ENCODE results near the gene LHFPL3. TPM values are rescaled to one million over a fixed set of nuclear protein-coding genes. Genes with fewer than 3 reads are reported as not detected.

Gene LHFPL3
- total and polyA plus RNA-seq, 2 donors (not counting 1 experiment from before 2014, with no cell fraction given), result not detected

GRCh38 chr7:104857458-104858425 is 529.3 kb downstream of the LHFPL3 start:
- peaks cover 16% of the 10 kb centered on the region for H3K4me1 Mint-ChIP-seq
- WGBS (ENCODE audit: insufficient coverage), result 61% methylated on average over 1 of the region's 5 CpGs
- ChIA-PET CTCF (interaction anchor here (2.2 to 3.4 kb wide), 2 partner anchors 10 to 26 kb away, joined by 13 to 15 read pairs; no protein-coding TSS in a partner anchor), POLR2A (no interaction called here)
- no peak for DNase-seq
- Histone ChIP-seq H3K27ac (ENCODE audit: low read length in 2 of 2) (no peak overlapping the region), H3K4me3 (ENCODE audit: control extremely low read depth in 1 of 5, extremely low read depth in 1 of 5, insufficient read depth in 1 of 5, low read depth in 2 of 5, low read length in 4 of 5) (no peak overlapping the region), H3K36me3 (replicated peaks in 1 of 2; ENCODE audit: control extremely low read depth in 1 of 2, control insufficient read depth in 1 of 2, extremely low read depth in 1 of 2, insufficient read depth in 2 of 2, low read length in 1 of 2) (no peaks in the 10 kb centered on the region), H3K4me2 (replicated peaks; ENCODE audit: low read depth, low read length, poor library complexity, severe bottlenecking) (peak overlapping the region; percentile 37), H4K20me1 (ENCODE audit: control insufficient read depth, insufficient read depth, low read length, poor library complexity, severe bottlenecking) (no peaks in the 10 kb centered on the region), H3K9ac (ENCODE audit: low read length) (peak overlapping the region; percentile 32), H3K79me2 (ENCODE audit: control insufficient read depth, insufficient read depth, low read length) (no peaks in the 10 kb centered on the region), H3K4me1 (ENCODE audit: control insufficient read depth in 2 of 2, insufficient read depth in 2 of 2, low read length in 2 of 2) (peaks cover 7 to 13% of the 10 kb centered on the region in 2 donors), H3K9me3 (ENCODE audit: control extremely low read depth in 1 of 3, control insufficient read depth in 2 of 3, insufficient read depth in 1 of 3, low read length in 2 of 3) (no peaks in the 10 kb centered on the region), H3K27me3 (replicated peaks in 1 of 4; ENCODE audit: control extremely low read depth in 1 of 4, control insufficient read depth in 3 of 4, insufficient read depth in 4 of 4, low read length in 3 of 4) (peaks cover 0 to 16% (median 5%) of the 10 kb centered on the region in 4 experiments), H2AFZ (ENCODE audit: insufficient read depth, low read depth, low read length, poor library complexity, severe bottlenecking) (no peak overlapping the region)
- no peak for TF ChIP-seq EZH2 (IDR thresholded peaks at IDR 0.05; ENCODE audit: borderline replicate concordance, insufficient read depth, low read depth, low read length, poor library complexity, severe bottlenecking)
- TF ChIP-seq CTCF (IDR thresholded peaks at IDR 0.05), result no peak
- no peak overlapping the region for H3K27ac Mint-ChIP-seq
- H3K9me3 Mint-ChIP-seq (ENCODE audit: insufficient read depth), result no peaks in the 10 kb centered on the region
- H3K27me3 Mint-ChIP-seq, result peaks cover 19% of the 10 kb centered on the region
- no peak for ATAC-seq (ENCODE audit: low read depth)
- no peak overlapping the region for H3K4me3 Mint-ChIP-seq
- intact Hi-C loops (cut with micrococcal nuclease), result no loop called here

Measured in B cell (primary cell).